Fibroblast of skin of left quadriceps (primary cell): Measurements from ENCODE around the gene SGPL1.

ENCODE experiments used
- DNase-seq, 2 experiments: peaks; one replicate each; pipeline ENCODE4 v3.0.0-alpha.2; 2013; ENCODE audit warnings: low read depth in 2 of 2

Gene SGPL1

DNA sequence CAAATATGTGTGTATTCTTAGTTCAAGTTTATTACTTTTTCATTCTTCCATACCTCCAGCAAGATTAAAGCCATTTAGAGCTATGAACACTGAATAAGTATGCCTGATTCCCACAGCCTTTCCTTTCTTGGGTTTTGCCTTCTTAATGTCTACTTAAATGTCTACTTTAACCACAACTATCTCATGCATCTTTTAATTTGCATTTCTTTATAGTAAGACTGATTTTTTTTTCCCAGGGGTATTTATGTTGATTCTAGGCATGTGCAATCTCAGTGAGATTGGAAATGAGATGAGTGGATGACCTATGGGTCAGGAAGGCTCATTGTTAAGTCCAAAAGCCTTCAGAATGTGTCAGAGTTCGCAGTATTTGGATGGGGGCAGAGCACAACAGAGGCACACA, 69.0 kb downstream of the SGPL1 start:
- no peak for DNase-seq

DNA sequence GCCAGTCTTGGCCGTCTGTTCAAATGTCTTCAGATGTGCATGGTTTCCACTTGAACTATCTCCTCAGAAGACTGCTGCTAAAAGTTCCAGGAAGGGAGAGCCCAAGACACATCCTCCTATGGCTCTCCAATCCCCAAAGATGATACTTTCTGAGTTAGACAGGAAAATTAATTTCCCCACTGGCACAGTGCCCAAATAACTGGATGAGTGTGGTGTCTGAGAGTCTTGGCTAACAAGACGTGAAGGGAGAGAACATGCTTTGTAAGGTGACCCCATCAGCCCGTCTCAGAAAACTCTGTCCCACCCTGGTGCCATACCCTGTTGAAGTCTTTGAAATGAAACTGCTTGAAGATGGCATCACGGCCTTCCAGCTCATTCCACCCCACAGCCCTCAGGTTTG, 69.7 kb downstream of the SGPL1 start:
- no peak for DNase-seq

DNA sequence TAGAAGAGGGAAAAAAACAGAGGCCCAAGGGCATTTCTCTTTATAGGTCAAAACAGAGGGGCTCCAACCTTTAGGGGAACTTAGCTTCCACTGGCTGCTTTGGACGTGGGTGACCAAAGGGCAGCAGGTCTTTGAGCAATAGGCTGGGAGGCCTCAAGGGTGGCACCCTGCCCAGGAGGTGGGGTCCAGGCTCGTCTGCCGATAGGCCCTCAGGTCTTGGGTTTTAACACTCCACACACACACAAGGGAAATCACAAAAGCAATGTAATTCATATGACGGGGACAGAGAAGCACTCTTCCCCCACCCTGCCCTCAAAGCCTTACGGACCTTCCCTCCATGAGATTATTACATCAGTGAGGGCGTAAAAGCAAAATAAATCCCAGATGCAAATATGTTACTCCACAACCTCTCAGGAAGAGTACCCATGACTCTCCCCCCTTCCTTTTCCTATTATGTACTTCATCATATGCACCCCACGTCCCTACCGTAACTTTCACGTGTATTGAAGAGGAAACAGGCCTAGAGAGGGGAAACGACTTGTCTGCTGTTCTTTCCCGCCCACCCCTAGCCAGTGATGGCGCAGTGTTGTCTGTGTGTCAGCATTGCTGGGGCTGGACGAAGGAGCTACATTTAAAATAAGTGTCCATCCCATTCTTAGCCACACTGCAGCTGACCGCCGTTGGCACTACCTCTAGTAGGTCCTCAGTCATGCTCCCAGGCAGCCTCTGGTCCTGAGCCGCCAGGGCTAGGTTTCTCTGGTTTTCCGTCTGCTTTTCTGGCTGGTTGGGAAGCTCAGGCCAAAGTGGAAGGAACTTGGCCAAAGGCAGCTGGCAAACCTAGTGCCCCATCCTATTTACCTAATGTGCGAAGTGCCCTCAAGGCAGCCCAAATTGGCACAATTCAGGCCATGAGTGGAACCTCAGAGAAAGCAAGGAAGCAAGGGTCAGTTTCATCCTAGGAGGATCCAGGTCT, 70.5 kb downstream of the SGPL1 start:
- DNase-seq = no peak

DNA sequence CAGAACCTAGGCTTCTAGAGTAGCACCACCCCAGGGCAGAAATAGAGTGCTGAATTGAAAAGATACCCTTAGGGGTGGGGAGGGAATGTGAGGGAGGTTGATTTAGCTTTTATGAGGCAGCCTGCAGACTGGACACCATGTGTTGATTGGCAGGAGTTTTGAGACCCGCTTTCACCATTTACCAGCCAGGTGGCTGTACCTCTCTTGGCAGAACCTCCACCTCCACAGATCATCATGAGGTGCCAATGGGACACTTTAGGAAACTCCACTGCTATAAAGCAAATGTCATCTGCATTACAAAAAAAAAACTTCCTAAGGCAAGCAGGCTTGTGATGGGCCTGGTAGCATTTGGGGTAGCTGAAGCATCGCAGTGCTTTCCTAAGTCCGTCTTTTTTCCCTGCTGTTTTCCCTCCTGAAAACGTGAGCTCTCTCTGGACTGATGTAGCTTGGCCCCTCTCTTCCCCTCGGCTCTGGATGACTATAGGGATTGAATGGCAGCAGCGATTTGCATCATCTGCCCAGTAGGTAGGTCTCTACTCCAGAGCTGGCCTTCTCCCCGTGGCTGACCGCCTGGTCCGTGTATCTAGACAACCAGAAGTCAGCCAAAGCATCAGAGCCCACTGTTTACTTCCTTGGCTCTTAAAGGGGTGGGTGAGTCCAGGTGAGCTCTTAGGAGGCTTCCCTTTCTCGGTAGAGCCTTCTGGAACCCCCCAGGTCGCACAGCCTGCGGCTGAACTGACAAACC, 71.3 kb downstream of the SGPL1 start:
- DNase-seq = no peak

DNA sequence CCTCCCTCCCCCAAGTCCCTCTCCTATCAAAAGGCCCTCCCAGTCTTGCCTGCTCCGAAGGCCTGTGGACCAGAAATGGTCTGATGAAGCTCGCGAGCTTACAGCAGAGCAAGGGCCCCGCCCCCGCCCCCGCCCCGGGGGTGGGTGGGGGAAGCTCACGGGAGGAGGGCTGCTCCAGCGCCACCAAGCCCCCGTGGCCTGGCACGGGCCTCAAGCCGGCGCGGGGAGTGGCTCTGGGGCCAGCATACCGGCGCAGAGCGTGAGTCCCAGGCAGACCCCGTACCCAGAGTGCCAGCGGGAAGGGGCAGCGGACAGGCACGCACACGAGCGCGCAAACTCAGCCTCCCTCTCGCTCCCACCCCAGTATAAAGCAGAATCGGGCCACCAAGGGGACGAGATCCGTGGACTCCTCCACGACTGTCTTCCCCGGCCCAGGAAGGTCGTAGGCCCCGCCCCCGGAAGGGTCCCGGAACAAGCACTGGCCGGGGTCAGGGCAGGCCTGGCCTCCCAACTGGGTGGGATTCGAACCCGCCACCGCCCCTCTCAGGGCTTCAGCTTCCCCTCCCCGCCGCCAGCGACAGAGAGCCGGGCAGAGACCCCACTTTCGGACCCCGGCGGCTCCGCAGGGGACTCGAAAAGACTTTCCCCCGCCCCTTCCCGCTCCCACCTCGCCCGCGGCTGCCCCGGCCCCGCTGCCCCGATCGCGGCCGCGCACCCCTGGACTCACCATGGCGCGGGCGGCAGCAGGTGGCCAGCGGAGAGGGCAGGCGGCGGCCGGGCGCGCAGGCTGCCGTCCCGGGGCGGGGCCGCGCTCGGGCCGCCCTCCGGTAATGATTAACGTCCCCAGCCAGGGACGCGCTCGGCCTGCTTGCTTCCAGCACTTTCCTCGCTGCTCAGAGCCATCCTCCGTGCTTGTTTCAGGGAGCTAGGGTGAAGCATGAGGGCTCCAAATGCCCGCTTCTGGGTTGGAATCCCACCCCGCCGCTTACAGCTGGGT, 72.4 kb downstream of the SGPL1 start, which contains the start of gene PCBD1:
Gene PCBD1, minus strand, starts transcription at position 762 of the 997 bp plus-strand sequence. Its CDS starts 32 bp downstream, at position 730.
- peak; percentile 41 to 43 for DNase-seq

DNA sequence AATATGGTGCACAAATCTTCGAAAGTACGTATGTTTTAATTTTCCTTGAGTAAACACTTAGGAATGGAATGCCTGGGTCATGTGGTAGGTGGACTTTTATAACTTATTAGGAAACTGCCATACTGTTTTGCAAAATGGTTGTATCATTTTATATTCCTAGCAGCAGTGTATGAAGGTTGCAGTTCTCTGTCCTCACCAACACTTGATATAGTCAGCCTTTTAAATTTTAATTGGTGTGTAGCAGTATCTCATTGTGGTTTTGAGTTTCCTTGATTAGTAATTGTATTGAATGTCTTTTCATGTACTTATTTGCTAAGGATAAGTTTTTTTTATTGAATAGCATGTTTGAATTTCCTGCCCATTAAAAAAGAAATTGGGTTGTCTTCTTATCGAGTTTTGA, 73.5 kb downstream of the SGPL1 start:
- DNase-seq = no peak

DNA sequence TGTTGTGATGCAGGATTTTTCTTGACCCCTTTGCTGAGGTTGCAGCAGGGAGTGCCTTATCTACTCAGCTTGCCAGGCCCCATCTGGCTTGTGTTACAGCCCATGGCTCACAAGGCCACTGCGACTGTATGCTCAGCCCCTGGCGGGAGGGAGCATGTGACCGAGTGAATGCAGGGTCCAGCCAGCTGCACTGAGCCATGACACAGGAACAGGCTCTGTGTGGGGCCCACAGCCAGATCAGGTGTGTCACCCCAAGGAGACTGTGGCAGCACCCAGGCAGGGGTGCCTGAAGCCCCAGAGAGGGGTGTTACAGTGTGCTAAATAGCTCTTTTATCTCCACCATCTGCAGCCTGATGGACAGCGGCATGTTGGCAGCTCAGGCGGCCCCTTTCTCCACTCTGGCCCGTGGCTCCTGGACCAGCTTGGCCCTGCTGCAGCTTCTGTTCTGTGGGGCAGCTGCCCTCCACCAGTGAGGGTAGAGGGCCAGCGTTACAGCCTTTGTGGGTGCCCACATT, 75.2 kb downstream of the SGPL1 start:
- DNase-seq = no peak

DNA sequence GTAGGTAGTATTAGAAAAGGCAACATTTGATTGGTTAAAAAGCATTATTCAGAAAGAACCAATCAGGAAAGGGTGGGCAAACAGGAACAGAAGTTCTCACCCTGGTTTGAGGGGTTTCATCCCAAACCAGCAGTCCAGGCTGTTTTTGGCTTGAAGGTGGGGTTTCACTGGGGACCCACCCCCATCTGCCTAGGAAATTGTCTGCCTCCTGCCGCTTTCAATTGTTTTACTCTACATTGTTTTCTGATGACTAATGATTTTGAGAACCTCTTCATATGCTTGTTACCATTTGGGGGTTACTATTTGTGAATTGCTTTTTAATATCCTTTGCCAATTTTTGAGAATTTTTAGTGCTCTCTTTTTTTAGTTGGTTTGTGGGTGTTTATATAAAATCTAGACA, 75.9 kb downstream of the SGPL1 start:
- no peak for DNase-seq

DNA sequence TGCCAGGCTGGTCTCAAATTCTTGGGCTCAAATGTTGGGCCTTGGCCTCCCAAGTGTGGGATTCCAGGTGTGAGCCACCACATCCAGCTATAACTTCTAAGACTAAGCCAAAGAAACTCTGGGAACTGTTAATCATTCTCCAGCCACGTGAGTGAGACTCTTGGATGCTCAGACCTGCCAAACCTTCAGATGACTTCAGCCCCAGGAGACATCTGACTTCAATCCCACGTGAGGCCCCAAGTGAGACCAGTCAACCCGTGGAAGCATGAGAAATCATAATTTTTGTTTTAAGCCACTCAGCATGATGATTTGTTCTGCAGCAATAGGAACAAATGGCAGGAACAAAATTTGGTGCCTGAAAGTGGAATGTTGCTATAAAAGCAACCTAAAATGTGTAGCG, 76.9 kb downstream of the SGPL1 start:
- no peak for DNase-seq

DNA sequence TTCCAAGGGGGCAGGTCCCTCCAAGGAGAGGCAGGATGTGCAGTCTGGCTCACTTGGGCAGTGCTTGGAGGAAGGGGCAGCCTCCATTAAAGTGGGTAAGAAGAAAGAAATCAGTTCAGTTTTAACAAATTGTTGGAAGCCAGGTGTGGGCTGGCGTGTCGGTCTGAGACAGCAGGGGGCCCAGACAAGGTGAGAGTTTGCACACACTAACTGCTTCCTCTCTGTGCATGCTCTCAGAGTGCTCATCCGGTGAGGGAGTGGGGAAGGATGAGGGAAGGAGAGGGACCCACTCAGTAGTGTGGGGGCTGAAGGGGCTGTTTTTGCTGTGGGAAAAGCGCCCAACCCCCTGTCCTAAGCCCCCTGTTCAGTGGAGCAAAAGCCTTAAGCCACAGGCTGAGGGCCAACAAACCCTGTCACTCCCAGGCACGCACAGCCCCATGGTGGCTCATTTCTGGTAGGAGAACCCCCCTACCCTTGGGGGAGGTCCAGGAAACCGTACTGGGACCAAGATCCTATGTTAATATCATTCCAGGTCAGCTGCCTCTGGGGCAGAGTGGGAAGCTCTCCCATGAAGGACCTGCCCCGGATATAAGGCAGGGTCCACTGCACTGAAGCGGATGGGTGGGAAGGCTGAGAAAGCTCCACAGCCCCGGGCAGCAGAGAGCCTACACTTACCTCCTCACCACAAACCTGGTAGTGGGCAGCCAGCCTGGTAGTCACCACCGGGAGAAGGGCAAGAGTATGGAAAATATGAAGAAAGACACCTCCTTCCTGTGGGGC, 77.7 kb downstream of the SGPL1 start:
- DNase-seq = no peak

DNA sequence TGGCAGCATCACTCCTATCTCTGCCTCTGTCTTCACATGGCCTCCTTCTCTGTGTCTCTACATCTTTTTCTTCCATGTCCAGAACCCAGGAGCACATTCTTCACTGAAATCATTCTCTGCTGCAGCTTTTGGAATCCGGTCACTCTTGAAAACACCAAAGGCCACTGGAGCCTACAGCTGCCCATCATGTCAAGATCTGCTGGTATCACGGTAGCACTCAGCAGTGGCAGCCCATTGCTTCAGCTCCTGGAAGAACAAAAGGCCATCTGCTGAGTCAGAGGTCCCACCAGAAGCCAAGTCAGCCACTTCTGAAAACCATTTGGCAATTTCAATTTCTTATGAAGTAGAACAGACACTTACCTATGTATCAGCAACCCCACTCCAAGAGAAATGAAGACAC, 78.7 kb downstream of the SGPL1 start:
- DNase-seq = no peak

DNA sequence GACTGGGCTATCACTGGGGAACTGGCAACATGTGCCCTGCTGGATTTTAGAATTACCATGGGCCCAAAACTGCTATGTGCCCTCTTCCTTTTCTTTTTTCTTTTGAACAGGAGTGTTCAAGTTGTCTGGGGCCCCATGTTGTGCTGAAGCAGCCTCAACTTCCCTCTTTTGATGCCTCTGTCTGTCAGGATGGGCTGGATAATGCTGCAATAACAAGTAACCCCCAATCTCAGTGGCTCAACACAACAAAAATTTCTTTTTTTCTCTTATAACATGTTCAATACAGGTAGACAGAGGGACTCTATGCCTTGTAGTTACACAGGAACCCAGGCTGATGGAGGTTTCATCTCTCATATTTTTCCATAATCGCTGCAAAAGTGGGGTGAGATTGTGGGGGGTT, 80.8 kb downstream of the SGPL1 start:
- no peak for DNase-seq

DNA sequence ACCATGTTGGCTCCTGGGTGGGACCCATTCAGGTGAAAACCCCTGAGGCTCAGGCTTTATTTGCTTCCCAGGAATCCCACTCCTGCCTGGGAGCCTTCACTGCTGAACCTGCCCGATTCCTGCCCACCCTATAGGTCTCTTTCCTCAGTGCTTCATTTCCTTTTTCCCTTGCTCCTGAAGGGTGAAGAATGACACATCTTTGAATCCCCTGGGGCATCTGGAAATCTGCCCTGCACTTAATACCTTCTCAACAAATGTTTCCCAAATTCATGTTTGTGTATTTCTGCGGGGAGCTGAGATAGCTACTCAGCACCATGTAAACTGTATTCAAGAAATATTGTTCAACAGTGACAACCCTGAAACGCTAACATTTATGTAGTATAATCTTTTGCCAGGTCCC, 82.9 kb downstream of the SGPL1 start:
- DNase-seq = no peak

DNA sequence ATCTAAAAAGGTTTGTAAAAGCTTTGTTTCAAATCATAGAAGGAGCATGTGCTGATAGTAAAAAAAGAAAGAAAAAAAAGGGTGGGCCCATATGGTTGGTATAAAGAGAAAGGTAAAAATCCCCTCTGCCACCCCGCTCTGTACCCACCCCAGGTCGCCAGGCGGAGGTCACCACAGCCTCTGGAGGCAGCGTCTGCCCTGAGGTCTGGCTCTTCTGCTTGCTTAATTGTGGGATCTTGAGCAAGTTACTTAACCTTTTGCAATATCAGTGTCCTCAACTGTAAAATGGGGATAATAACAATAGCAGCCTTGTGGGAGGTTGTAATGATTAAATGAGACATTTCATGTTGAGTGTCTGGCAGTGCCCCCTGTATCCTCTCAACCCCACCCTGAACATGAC, 83.3 kb downstream of the SGPL1 start:
- DNase-seq = no peak

DNA sequence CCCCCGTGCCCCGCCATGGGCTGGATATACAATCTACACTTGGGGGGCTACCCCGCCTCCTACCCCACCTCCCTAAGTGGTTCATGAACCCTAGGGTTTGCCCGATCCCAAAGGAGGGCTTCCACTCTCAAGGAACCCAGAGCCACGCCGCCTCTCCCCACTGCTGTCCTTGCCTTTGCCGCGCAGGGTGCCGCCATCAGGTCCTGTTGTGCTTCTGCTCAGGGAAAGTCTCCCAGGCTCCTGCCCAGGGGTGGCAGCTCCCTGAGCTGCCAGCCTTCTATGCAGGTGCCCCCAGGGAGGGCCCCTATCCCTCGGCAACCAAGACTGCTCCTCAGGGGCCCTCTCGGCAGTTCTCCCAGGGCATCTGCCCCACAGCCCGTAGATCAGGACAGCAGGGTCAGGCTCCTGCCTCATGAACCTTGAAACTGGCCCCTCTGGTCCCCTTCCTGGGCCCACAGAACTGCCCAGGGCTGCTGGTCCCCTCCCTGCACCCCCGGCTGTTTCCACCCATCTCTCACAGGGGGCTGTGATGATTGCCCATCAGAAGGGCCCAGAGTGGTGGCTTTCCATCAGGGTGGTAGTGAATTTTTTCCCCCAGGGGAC, 85.6 kb downstream of the SGPL1 start:
- DNase-seq = no peak

DNA sequence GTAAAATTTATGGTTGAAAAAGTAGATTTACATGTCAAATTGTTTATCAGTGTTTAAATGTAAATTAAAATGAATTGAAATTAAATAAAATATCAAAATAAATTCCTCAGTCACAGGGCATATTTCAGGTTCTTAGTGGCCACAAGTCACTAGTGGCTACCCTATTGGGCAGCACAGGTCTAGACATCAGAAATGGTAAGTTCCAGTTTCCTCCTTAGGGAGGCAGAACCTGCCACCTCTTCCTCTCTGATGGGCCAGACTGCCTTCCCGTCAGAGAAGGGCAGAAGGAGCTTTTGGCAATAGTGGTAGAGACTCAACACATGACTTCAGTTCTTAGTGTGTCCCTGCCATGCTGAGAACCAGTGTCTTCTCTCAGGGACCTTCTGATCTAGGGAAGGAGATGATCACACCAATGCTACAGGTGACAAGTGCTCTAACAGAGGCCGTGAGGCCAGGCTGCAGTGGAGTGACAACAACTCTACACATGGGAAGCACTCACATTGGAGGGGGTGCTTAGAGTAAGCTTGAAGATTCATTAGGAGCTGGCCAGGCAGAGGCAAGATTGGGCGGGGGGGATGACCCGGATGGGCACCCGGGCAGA, 87.0 kb downstream of the SGPL1 start:
- DNase-seq = no peak

DNA sequence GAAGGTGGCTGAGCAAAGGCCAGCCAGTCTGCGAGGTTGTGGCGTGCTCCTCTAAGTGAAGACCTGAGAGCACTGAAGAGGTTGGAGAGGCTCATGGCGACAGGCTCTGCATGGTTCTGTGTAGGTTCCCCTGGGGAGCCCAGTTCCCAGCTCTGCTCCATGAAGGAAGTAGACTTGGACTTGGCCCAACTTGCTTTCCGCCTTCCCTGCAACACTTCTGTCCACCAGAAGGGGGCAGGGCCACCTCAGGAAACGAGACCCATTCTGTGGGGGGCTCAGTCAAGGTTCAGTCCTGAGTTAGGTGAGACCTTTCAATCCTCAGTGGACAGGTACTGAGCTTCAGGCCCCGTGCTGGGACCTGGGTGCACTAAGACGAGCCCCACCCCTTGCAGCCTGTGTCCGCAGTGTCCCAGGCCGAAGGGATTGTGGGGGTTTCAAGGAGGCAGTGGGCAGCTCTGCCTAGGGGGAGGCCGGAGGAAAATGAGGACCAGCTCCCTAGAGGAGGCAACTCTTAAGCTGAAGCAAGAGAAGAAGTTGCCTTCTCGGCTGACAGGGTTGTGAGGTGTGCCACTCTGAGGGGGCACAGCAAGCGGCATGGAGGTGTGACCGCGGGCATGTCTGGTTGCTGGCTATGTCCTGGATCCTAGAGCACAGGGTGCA, 87.6 kb downstream of the SGPL1 start:
- peak in 1 of 2 experiments; percentile 29 for DNase-seq

DNA sequence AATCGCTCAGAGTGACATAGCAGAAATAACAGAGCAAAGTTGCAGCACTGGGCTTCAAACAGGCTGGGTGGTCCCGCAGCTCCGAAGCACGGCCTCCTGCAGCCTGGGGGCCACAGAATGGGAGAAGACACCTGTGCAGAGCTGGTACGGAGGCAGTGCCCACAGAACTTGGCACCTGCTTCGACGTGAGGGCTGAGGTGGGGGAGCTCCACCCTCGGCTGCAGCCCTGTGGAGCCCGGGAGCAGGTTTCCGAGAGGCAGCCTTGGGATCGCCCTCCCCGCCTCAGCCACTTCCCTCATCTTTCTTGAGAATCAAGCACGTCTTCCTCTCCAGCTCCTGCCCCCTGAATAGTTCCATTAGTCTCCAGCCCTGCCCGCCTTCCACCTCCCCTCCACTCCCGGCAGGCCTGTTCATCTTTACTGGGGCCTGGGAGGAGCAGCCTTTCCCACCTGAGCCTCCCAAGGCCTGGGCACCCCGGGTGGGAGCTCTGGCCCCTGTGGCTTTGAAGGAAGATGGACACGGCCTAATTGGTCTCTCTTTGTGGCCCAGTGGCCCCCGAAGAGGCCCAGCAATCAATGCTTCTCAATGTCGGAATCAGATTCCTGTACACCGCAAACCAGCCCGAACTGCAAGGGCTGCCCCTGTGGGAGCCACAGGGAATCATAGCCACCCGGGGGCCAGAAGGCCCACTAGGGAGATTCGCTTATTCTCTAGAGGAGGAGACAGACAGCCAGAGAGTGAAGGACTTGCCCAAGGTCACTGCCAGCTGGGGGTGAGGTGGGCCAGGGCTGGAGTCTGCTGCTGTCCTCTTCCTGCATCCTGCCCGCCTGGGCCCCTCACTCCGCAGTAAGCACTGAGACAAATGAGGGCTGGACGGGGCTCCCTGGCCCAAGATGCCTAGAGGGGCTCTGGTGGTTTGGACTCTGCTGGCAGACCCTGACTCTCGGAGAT, 89.6 kb downstream of the SGPL1 start:
- DNase-seq = no peak
